ENCODE data around the gene MAP3K5.

Gene MAP3K5

GRCh38 chr6:136779682-136780081 lies 12.6 kb downstream of the MAP3K5 start:
- DNase-seq (ENCODE audit: insufficient read length, low spot score) (no peak), FAIRE-seq (no peak)
- no peak for TF ChIP-seq CTCF (IDR thresholded peaks at IDR 0.05; ENCODE audit: insufficient read depth, missing control alignments)

GRCh38 chr6:136777651-136778050 lies 14.6 kb downstream of the MAP3K5 start:
- DNase-seq (ENCODE audit: insufficient read length, low spot score) (no peak), FAIRE-seq (no peak)
- no peak for TF ChIP-seq CTCF (IDR thresholded peaks at IDR 0.05; ENCODE audit: insufficient read depth, missing control alignments)

GRCh38 chr6:136775548-136775947 lies 16.7 kb downstream of the MAP3K5 start:
- DNase-seq (ENCODE audit: insufficient read length, low spot score) (no peak), FAIRE-seq (no peak)
- TF ChIP-seq CTCF (IDR thresholded peaks at IDR 0.05; ENCODE audit: insufficient read depth, missing control alignments): no peak

DNA sequence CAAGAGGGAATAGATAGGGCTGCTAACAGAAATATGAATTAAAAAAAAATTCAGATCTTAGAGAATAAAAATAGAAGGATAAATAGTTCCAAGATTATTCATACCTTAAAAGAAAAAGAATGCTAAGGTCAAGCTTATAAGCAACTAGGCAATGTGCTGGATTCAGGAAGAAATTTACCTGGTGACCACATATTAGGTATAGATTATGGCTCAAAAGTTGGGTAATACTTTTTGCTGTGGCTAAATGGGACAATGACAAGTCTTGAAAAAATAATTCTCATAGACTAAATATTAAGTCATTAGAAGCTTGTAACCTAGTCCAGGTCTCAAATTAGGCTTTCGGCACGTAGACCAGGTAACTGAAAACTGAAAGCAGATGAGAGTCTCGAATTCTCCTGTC lies 17.2 kb downstream of the MAP3K5 start:
- DNase-seq (ENCODE audit: insufficient read length, low spot score) (no peak), FAIRE-seq (no peak)
- TF ChIP-seq CTCF (IDR thresholded peaks at IDR 0.05; ENCODE audit: insufficient read depth, missing control alignments): no peak

DNA sequence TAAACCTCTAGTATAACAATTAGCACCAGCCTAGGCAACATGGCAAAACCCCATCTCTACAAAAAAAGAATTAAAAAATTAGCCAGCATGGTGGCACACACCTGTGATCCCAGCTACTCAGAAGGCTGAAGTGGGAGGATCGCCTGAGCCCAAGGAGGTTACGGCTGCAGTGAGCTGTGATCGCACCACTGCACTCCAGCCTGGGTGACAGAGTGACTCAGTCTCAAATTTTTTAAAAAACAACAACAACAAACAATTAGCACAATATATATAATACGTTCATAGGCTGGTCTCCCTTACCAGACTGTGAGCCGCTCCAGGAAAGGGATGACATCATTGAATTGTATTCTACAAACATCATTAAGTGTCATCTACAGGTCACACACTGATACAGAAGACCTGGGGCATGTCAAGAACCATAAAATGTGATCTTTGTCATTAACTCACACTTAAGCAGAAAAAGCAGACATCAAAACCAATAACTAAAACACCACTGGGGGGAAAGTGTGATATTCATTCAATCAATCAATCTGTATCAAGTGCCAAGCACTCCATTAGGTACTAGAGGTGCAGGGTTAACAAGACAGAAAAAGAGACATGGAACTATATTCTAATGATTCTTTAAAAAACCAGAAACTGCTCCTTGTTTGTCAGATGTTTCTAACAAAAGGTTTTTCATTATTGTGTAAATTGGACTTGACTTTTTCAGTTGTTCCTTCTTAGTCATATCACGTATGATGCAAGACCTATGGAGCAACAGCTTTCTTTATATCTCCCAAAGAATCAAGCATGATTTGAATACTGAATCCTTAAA lies 17.8 kb downstream of the MAP3K5 start:
- DNase-seq (ENCODE audit: insufficient read length, low spot score) (no peak), FAIRE-seq (no peak)
- no peak for TF ChIP-seq CTCF (IDR thresholded peaks at IDR 0.05; ENCODE audit: insufficient read depth, missing control alignments)

- TF ChIP-seq CTCF (IDR thresholded peaks at IDR 0.05; ENCODE audit: insufficient read depth, missing control alignments): no peak
- DNase-seq (ENCODE audit: insufficient read length, low spot score) (no peak), FAIRE-seq (no peak)
Measured at GRCh38 chr6:136773473-136773796, 18.8 kb downstream of the MAP3K5 start.

- no peak for FAIRE-seq
- DNase-seq (ENCODE audit: insufficient read length, low spot score): no peak
- TF ChIP-seq CTCF (IDR thresholded peaks at IDR 0.05; ENCODE audit: insufficient read depth, missing control alignments): no peak
Measured at GRCh38 chr6:136772685-136773472, 19.4 kb downstream of the MAP3K5 start.

Measured in D721Med (cell line).